ENCODE data around the gene C5orf52. TPM values are rescaled to one million over a fixed set of nuclear protein-coding genes. Genes with fewer than 3 reads are reported as not detected.

The C5orf52 gene
- total RNA-seq, 3 donors from 2014 or later: not detected

DNA sequence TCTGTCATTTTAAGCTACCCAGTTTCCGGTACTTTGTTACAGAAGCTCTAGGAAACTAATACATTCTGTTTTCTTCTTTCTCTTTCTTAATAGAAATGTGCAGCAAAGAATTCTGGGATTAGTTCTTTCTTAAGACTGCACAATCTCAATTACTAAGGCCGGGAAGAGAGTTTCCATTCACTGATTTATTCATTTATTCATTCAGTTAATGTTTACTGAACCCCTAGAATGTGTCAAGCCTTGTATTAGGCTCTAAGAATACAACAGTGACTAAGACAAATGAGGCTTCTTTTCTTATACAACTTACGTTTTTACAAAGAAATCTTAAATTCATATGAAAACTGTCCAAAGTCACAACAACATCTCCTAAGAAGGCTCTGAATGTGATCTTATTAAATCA lies 32.4 kb downstream of the C5orf52 start:
- Histone ChIP-seq H3K36me3 (no peaks in the 10 kb centered on the region), H3K4me1 (no peaks in the 10 kb centered on the region), H3K27ac (no peak overlapping the region), H3K4me3 (no peak overlapping the region), H3K27me3 (no peaks in the 10 kb centered on the region), H3K9me3 (peaks cover 8 to 14% of the 10 kb centered on the region in 2 donors)
- no peak for DNase-seq (ENCODE audit: low spot score in 2 of 2)
- intact Hi-C loops (cut with DNase I; ENCODE audit: low total_unique reads): no loop called here
- TF ChIP-seq POLR2AphosphoS5 (IDR thresholded peaks at IDR 0.05) (no peak), POLR2A (IDR thresholded peaks at IDR 0.05) (no peak)
- TF ChIP-seq, protein P1, sequence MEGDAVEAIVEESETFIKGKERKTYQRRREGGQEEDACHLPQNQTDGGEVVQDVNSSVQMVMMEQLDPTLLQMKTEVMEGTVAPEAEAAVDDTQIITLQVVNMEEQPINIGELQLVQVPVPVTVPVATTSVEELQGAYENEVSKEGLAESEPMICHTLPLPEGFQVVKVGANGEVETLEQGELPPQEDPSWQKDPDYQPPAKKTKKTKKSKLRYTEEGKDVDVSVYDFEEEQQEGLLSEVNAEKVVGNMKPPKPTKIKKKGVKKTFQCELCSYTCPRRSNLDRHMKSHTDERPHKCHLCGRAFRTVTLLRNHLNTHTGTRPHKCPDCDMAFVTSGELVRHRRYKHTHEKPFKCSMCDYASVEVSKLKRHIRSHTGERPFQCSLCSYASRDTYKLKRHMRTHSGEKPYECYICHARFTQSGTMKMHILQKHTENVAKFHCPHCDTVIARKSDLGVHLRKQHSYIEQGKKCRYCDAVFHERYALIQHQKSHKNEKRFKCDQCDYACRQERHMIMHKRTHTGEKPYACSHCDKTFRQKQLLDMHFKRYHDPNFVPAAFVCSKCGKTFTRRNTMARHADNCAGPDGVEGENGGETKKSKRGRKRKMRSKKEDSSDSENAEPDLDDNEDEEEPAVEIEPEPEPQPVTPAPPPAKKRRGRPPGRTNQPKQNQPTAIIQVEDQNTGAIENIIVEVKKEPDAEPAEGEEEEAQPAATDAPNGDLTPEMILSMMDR (IDR thresholded peaks at IDR 0.05): no peak

DNA sequence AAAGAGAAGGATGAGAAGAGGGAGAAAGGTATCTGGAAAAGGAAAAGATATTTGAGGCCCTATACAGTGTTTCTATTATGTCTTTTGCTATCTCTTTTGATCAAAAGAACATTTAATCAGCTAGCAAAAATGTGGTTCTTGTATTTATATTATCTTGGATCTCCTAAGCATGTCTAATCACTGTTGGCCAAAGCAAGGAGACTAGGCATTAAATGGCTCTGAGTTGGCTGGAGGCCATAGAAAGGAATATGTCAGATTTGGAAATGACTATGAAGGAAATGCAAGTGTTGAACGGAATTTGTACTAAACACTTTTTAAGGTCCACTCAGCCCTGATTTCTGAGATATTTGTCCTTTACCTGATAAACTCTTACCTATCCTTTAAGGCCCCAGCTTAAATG lies 37.5 kb downstream of the C5orf52 start:
- TF ChIP-seq POLR2AphosphoS5 (IDR thresholded peaks at IDR 0.05) (no peak), POLR2A (IDR thresholded peaks at IDR 0.05) (no peak)
- TF ChIP-seq, protein P1 (IDR thresholded peaks at IDR 0.05): no peak
- no peaks in the 10 kb centered on the region for H3K4me1 ChIP-seq
- no peak for DNase-seq (ENCODE audit: low spot score in 2 of 2)
- intact Hi-C loops (cut with DNase I; ENCODE audit: low total_unique reads): no loop called here
- H3K36me3 ChIP-seq: no peaks in the 10 kb centered on the region
- no peak overlapping the region for H3K4me3 ChIP-seq
- no peak overlapping the region for H3K27ac ChIP-seq
- H3K9me3 ChIP-seq: no peaks in the 10 kb centered on the region
- no peaks in the 10 kb centered on the region for H3K27me3 ChIP-seq

DNA sequence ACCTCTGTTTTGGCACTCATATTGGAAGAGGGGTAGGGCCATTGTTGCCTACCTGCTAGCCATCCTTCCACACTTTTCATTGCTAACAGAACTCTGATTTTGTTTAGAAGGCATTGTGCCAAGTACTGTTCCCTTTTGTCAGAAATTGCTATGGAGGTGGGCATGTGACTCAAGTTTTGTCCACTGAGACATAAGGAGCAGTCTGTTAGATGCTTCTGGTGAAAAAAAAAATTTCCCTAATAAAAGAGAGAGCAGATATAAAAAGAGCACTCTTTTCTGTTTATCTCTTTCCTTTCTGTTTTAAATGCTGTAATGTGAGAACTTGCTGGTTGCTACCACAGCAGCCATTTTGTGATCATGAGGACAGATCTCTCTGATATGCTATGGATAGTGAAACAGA lies 38.0 kb downstream of the C5orf52 start:
- no peak overlapping the region for H3K27ac ChIP-seq
- TF ChIP-seq POLR2A (IDR thresholded peaks at IDR 0.05) (no peak), POLR2AphosphoS5 (IDR thresholded peaks at IDR 0.05) (no peak)
- TF ChIP-seq, protein P1 (IDR thresholded peaks at IDR 0.05): no peak
- H3K4me1 ChIP-seq: no peaks in the 10 kb centered on the region
- no peak overlapping the region for H3K4me3 ChIP-seq
- intact Hi-C loops (cut with DNase I; ENCODE audit: low total_unique reads): no loop called here
- no peaks in the 10 kb centered on the region for H3K9me3 ChIP-seq
- no peaks in the 10 kb centered on the region for H3K36me3 ChIP-seq
- no peak for DNase-seq (ENCODE audit: low spot score in 2 of 2)
- no peaks in the 10 kb centered on the region for H3K27me3 ChIP-seq

DNA sequence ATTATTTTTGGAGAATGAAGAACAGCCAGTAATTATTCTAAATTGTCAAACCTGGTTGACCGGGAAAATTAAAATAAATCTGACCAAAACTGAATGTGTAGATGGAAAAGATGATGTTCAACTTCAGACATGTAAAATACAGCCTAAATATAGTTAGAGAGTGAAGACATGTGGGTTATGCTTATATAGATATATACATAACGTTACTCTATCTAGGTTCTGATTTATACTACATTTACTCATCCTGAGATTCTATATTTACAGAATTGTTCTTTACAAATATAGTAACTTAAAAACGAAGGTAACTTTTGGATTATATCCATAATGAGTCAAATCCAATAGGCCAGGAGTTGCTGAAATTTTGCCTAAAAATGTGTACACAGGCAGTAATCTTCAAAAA lies 39.1 kb downstream of the C5orf52 start:
- no peaks in the 10 kb centered on the region for H3K36me3 ChIP-seq
- no peak overlapping the region for H3K4me3 ChIP-seq
- H3K4me1 ChIP-seq: no peaks in the 10 kb centered on the region
- no peak overlapping the region for H3K27ac ChIP-seq
- H3K9me3 ChIP-seq: no peaks in the 10 kb centered on the region
- intact Hi-C loops (cut with DNase I; ENCODE audit: low total_unique reads): no loop called here
- H3K27me3 ChIP-seq: no peaks in the 10 kb centered on the region
- DNase-seq (ENCODE audit: low spot score in 2 of 2): no peak
- TF ChIP-seq, protein P1 (IDR thresholded peaks at IDR 0.05): no peak
- no peak for TF ChIP-seq POLR2A (IDR thresholded peaks at IDR 0.05)
- no peak for TF ChIP-seq POLR2AphosphoS5 (IDR thresholded peaks at IDR 0.05)

DNA sequence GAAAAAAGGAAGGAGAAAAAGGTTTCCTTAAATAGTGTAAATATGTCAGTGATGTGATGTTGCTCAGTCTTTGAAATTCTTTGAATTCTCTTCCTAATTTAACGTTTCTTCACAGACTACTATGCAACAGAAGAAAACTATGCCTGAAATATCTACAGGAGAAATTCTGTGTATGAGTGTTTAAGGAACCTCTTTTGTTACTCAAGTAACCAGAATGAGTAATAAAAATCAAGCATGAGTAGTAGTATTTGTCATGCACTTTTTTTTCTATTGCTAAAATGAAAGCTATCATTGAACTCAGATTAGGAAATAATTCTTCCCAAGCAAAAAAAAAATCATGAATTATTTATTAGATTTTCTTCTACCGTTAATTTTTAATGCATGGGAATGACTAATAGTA lies 39.5 kb downstream of the C5orf52 start:
- no peaks in the 10 kb centered on the region for H3K9me3 ChIP-seq
- DNase-seq (ENCODE audit: low spot score in 2 of 2): no peak
- no peak overlapping the region for H3K4me3 ChIP-seq
- no peaks in the 10 kb centered on the region for H3K27me3 ChIP-seq
- intact Hi-C loops (cut with DNase I; ENCODE audit: low total_unique reads): no loop called here
- H3K27ac ChIP-seq: no peak overlapping the region
- TF ChIP-seq, protein P1 (IDR thresholded peaks at IDR 0.05): no peak
- TF ChIP-seq POLR2AphosphoS5 (IDR thresholded peaks at IDR 0.05) (no peak), POLR2A (IDR thresholded peaks at IDR 0.05) (no peak)
- H3K36me3 ChIP-seq: no peaks in the 10 kb centered on the region
- no peaks in the 10 kb centered on the region for H3K4me1 ChIP-seq

Data from breast epithelium (tissue), 4 donors.